GM19238 (cell line): ENCODE measurements around the gene THUMPD1.
"Not testable (repeated sequence)": the region's sequence is repeated elsewhere in the genome, so short reads cannot be mapped to it uniquely, and the experiment has no call there.

Experiments used
- DNase-seq: peaks from one replicate; pipeline ENCODE4 v3.0.0; 2011; ENCODE audit warnings: low spot score; ENCODE audit not compliant: insufficient read length

THUMPD1 gene

GRCh38 chr16:20741554-20742285, at the start of gene THUMPD1:
Gene THUMPD1, minus strand, starts transcription at chr16:20741818. Its CDS starts 79 bp downstream, at chr16:20741739.
- peak; percentile 89 for DNase-seq

GRCh38 chr16:20789130-20789529, 47.5 kb upstream of the THUMPD1 start:
- DNase-seq = no peak

- no peak for DNase-seq
These were observed 42.6 kb upstream of the THUMPD1 start for GRCh38 chr16:20784204-20784603.

GRCh38 chr16:20782470-20782869, 40.9 kb upstream of the THUMPD1 start:
- DNase-seq = no peak

GRCh38 chr16:20781697-20782096, 40.1 kb upstream of the THUMPD1 start:
- no peak for DNase-seq

- DNase-seq = peak; percentile 27
These were observed 33.2 kb upstream of the THUMPD1 start for GRCh38 chr16:20774703-20775362.

- DNase-seq = no peak
These were observed 32.1 kb upstream of the THUMPD1 start for GRCh38 chr16:20773679-20774078.

- DNase-seq = no peak
These were observed 27.2 kb upstream of the THUMPD1 start for GRCh38 chr16:20768818-20769217.

GRCh38 chr16:20768121-20768520, 26.5 kb upstream of the THUMPD1 start:
- DNase-seq = no peak

GRCh38 chr16:20767577-20767976, 26.0 kb upstream of the THUMPD1 start:
- no peak for DNase-seq

- DNase-seq = no peak
These were observed 24.7 kb upstream of the THUMPD1 start for GRCh38 chr16:20766294-20766693.

GRCh38 chr16:20765732-20766131, 24.1 kb upstream of the THUMPD1 start:
- no peak for DNase-seq

- not testable (repeated sequence) for DNase-seq
These were observed 22.8 kb upstream of the THUMPD1 start for GRCh38 chr16:20764448-20764847.

GRCh38 chr16:20763461-20764232, 22.0 kb upstream of the THUMPD1 start, which contains the start of gene ACSM3:
Gene ACSM3, plus strand, starts transcription at chr16:20764014. Its CDS starts 6,021 bp downstream, at chr16:20770035.
- DNase-seq = peak; percentile 79

GRCh38 chr16:20762404-20763123, 20.9 kb upstream of the THUMPD1 start:
- DNase-seq = no peak

GRCh38 chr16:20761175-20761574, 19.6 kb upstream of the THUMPD1 start:
- DNase-seq = no peak

GRCh38 chr16:20760346-20760745, 18.7 kb upstream of the THUMPD1 start:
- no peak for DNase-seq

GRCh38 chr16:20755799-20756198, 14.2 kb upstream of the THUMPD1 start:
- DNase-seq = not testable (repeated sequence)

- no peak for DNase-seq
These were observed 13.6 kb upstream of the THUMPD1 start for GRCh38 chr16:20755238-20755637.

GRCh38 chr16:20753727-20754126, 12.1 kb upstream of the THUMPD1 start:
- DNase-seq = no peak

- no peak for DNase-seq
These were observed 8.9 kb upstream of the THUMPD1 start for GRCh38 chr16:20750558-20750957.
